Amniotic epithelial cell (primary cell): Measurements from ENCODE around the gene RNF220.

Source experiments
- DNase-seq: peaks from one replicate; pipeline ENCODE4 v3.0.0-alpha.2; 2010; ENCODE audit warnings: low read depth

RNF220 gene

DNA sequence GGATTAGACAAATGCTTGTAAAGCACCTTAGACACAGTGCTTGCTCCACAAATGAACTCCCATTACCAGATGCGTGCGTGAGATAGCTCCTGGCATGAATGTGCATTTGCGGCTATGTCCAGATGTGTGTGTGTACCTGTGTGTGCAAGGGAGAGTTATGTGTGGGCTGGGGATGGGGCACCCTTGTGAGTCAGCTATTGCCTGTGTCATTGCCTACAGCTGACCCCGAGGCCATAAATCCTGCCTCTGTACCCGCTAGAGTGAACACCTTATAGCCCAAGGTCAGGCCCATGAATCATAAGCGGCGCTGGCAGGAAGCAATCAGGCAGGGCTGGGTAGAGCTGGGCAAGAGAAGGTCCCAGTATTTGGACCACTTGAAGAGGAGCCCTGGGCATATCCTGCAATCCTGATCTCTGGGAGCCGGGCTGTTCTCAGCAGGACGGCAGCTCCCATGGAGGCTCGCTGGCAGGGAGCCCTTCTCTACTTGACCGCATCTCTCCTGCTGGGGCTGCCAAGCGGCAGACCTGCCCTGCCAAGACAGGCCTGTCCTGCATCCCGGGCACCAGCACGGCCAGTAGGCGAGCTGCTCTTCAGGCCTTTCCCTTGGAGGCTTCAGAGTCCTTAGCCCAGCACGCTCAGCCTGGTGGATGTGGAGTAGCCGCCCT is 182.9 kb downstream of the RNF220 start:
- no peak for DNase-seq

DNA sequence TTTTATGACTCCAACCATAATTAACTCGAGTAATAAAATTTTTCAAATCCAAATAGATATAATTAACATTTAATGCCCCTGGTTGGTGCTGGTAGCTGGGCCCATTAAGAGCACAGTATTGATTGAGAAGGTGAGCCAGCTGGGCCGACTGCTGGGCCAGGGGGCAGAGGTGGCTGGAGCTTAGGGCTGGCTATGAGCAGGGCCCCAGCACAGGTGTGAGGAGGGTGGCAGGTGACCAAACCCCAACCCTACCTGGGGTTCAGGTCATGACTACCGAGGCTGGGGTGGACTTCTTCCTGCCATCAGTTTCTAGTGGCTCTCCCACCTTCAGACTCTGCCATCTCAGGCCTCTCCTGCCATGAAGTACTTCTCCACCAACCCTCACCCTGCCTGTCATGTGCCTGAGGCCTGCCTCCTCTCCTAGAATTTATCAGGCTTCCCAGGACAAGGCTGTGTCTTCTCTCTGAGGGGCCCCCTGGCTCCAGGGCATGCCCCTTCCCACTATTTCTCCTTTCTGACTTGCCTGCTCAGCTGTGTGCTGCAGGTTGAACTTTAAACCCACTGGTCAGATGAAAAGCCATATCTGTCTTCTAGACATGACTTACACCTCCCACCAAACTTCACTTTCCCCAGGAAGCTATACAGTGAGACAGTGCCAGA is 183.6 kb downstream of the RNF220 start:
- no peak for DNase-seq

DNA sequence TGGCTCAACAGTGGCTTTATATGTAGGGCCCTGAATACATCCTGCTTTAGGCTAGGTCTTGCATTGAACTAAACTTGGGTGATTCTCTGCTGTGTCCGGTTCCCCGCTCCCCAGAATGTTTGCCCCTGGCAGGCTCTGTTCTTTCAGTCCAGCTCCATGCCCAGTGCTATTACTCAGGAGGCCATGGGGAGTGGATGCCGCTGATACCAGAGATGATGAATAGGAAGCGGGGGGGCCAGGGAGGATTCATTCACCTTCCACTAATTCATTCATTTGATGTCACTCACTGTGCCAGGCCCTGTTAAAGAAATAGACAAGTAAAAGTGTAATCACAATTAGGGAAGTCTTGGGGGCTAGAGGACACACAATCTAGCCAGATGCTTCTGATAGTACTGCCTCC is 185.4 kb downstream of the RNF220 start:
- DNase-seq = no peak

DNA sequence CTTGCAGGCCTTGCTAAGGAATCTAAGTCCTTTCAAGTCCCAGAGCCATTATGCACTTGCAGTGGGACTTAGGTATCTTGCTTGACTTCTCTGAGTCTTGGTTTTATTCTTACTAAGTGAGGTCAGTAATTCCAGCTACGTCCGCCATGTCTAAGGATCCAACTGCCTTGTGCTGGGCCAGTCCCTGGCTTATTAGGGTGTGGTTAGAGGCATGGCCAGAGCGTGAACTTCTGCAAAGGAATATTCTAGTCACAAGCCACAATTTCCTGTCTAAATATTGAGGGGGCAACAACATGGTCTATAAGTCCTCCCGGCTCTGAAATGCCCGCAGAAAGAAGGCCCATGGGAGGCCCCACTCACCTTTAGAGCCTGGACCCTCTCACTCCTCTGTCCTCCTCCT is 186.3 kb downstream of the RNF220 start:
- no peak for DNase-seq

DNA sequence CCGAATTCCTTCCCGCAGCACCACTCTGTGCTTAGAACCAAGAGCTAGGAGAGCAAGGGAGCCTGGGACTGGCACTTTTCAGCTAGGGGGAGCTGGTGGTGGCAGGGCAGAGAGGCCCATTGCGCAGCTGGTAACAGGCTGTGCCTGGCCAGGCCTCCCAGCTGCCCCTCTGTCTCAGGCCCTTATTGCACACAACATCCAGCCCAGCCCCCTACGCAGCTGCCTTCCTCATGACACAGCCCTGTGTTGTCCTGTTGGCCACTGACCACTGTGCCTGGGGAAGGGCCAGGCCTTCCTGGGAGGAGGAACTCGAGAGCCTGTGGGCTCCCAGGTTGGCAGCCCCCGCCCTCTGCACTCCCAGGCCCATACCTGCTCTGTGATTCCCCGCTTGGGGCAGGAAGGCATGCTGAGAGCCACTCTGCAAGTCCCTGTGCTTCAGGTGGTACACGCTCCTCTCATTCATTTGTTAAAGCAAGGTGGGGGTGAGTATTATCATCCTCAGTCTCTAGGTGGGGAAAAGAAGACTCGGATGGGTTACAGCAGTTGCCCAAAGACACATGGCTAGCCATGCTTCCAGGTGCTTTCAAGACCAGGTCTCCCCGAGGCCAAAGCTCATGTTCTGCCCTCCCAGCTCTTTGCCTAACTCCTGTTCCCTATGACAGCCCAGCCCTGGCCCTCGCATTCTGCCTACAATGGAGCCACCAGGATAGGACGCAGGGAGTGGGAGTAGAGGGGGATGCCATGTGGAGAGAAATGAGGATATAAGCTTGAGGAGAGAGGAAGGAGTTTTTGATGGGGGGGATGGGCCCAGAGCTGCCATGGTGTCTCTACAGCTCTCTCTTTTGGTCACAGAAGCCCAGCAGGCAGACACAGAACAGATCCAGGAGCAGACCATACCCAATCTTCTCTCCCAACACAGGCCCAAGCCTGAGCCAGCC is 187.4 kb downstream of the RNF220 start:
- DNase-seq = peak; percentile 22

DNA sequence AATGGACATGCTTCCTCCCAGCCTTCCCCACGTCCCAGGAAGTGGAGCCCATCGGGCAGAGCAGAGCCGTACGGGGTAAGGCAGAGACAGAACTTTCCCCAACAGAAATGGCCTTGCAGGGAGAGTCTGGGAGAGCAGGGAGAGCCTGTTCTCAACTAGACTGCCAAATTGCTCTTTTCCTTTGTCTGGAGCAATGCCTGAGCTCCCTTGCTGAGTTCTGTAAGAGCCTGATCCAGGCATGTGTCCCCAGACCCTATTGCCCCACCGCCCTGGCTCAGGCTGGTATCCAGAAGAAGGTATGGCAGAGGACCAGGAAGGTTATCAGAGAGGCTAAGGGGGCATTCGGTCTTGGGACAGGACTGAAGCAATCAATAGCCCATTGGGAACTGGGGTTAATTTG is 189.3 kb downstream of the RNF220 start:
- no peak for DNase-seq

DNA sequence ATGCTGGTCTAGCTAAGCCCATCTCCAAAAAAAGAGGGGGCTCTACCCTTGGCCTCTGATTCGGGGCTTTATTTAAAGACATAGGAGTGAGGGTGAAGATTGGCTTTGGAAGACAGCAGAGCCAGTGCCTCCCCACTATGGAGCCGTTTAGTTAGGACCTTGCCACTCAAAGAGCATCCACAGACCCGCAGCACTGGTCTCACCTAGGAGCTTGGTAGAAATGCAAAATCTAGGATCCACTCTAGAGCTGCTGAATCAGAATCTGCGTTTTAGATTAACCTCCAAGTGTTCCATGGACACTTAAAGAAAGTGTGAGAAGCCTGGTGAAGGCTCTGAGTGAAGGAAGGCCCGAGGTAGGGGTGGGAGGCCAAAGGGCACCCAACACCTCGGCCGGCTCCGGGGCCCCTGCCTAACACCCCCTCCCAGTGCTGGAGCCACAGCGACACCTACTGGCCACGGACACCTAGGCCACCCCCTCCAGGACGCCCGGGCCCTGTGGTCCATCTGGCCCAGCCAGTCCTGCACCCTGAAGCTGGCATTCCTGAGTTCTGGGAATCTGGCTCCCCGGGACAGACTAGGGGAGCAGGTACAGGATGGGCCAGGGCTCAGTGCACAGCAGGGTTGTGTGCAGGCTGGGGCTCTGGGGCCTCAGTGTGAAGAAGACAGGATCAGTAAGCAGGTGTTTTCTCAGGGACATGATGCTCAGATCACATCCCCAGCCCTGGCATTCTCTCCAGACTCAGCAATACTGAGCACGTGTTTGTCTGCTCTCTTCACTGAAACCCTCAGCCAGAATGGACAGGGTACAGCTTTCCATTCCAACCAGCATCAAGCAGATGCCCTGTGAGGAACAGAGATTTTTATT is 190.0 kb downstream of the RNF220 start:
- no peak for DNase-seq

DNA sequence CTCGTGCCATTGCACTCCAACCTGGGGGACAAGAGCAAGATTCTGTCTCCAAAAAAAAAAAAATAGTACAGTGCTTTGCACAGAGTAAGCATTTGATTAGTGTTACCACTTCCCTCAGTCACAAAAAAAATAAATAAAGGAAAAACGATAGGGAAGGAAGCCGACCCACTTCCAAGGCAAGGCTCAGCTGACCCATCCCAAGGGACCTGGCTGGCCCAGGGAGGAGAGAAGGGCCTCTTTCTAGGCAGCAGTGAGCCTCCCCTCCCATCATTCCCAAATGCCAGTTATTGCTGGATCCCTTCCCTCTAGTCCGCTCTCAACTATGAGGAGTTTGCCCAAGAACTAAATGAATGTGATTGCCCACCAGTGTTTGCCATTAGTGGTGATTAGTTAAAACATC is 191.5 kb downstream of the RNF220 start:
- DNase-seq = no peak

DNA sequence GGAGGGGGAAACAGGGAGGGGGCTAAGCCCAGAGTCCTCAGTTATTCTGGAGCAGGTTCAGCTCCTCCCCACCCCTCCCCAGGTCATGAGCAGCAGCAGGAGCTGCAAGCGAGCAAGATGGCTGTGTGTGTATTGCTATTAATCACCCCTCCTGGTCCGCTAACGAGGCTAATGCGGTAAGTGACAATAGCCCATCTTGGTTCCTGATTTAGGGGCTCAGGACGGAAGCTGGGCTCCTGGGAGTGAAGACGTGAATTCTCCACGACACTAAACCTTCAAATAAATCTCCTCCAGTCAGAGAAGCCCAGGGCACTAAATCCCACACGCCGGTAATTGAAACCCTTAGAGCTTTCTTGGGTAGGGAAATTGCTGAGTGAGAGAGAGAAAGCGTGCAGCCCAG is 193.1 kb downstream of the RNF220 start:
- no peak for DNase-seq

DNA sequence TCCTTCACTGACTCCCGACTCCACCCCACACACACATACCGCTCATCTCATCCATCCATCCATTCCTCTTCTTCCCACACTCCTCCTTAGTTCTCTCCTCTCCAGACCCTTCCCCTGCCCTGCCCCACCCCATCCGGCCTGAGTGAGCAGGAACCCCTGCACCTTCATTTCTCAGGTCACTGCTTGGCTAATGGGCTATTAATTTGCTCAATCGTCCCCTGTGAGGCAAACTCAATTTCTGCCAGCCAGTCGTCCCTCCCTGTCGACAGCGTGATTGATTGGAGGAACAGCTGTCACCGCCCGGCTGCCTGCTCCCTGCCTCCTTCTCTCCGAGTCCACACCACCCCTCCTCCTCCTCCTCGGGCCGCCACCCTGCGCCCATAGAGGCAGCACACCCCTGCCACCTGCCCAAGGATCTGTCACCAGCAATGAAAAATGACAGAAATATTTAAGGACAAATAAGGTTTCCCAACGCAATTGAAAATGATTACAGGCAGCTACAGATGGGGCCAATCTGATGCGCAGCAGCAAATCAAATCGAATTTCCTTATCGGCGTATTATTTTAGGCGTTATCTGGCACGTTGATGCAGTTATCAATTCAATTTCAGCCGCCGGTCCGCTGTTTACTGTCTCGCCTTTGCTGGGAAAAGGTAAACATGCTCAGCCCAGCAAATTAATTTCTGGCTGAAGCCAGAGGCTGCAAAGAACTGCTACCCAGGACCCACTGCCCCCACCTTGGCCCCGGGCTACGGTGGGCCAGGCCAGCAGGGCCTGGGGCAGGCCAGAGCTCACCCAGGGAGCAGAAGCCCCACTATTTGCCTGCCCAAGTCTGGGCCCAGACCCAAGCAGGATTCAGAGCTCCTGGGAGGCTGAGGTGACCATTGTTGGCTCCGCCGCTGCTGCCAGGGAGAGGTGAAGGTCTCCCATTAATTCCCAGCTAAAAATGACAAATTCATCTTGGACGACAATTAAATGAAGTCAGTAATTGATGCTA is 197.9 kb downstream of the RNF220 start:
- no peak for DNase-seq

DNA sequence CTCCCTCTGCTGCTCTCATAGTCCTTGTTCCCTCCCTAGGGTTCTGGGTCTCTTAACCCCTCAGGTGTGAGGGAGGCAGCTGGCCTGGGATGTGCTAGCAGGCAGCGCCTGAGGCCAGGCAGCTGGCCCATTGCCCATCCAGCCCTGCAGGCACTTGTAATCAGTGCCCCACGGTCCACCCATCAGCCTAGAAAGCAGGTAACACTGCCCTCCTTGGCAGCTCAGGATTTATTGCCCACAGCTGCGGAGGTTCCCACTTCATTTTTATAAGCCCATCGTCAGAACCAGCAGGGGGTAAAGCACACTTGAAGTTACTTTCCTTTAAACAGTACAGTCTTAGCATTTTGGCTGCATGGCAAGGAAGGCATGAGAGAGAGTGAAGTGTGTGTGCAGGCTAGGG is 198.7 kb downstream of the RNF220 start:
- DNase-seq = no peak

DNA sequence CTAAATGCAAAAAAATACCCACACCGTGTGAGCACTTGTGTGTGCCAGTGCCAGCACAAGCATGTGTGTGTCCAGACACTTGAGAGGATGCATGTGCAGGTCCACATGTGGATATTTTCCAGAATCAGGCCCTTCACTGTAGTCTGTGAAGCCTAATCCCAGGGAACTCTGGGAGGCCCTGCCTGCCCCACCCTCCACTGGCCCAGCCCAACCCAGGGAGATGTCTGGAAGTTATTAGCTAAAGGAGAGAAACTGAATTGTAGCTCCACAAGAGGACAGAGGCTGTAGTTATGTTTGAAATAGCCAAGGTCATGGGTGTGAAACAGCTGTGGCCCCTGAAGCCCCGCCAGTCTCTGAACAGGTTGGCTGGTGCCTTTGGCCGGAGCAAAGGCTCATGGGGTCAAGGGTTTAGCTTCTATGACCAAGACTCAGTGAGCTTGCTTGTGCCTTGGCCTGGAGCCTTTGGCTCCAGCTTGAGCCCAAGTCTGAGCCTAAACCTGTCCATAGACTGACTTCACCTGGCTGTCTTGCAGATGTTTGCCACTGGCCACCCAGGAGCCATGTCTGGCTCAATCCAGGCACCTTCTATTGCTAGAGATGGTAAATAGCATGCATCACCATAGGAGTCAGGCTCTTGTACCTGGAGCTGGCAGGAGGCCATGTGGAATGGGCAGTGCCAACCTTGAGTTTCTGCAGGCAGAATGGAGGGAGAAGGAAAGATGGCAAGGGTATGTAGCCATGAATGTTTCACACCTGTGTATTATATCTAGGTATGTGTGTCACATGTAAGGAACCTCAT is 199.3 kb downstream of the RNF220 start:
- DNase-seq = no peak

DNA sequence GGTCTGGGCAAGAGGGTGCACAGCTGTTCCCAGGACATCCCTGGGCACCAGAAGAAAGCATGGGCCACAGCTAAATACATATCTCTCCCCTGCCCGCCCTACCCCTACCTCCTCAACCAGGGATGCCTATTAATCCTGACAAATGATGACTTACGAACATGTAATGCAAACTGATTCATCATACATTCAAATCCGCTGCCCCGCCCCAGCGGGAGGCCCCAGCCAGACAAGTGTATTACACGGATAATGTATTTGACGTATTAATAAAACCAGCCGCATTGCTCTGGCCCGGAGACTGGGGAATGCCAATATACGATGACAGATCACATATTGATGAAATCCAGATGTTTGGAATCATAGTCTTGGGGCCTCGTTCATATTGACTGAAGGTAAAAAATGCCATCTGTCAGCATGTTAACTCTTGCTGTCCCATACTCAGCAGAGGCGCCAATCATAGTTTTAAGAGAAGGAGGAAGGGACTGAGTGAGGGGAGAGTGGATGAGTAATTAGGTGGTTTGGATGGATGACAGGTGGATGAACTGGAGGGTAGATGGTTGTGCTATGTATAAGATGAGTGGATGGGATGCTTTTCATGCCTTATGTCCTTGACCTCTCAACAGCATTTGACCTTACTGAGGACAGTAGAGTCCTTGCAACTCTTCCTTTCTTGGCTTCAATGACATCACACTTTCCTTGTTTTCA is 201.0 kb downstream of the RNF220 start:
- no peak for DNase-seq

DNA sequence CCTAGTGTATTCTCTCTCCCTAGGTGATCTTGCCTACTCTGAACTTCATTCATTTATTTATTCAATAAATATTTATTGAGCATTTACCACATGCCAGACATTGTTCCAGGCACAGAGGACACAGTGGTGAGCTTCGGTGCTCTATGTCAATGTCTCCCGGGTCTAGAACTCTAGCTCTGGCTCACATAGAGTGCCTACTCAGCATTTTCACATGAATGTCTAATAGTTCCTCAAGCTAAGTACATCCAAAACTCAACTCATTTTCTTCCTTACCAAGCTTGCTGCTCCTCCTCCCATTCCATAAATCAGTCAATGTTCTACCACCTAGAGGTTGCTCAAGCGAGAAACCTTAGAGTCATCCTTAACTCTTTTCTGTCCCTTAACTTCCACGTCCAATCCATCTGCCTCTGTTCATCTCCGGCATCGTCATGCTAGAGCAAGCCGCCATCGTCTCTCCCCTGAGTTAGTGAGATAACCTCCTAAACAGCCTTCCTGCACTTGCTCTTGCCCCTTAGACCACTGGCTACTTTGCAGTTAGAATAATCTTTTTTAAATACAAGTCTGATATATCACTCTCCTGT is 201.7 kb downstream of the RNF220 start:
- DNase-seq = no peak

DNA sequence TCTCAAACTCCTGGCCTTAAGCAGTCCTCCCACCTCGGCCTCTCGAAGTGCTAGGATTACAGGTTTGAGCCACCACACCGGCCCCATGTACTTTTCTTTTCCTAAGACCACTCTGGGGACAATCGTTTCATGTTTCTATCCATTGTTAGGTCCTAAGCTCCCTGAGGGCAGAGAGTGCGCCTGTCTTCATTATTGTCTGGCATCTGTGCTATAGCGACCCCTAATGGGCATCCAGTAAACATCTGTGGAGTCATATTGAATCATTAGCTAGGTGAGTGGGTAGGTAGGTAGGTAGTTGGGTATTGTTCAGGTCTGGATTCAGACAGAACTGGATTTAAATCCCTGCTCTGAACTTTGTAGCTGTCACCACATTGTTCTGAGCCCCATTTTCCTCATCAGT is 203.1 kb downstream of the RNF220 start:
- DNase-seq = no peak

DNA sequence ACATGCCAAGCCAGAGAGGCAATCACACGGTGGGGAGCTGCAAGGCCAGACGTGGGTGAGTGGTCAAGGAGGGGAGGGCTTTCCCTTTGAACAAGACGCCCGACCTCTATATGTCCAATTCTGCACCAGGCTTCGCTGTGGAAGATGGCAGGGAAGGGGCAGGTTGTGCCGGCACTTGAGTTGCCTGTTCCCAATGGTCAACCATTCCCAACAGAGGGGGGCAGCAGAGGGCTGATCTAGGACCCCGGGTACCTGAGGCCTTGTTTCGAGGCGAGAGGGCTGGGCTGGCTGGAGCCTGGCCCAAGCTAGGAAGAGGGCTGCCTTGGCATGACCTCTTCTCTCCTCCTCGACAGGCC is 204.3 kb downstream of the RNF220 start:
- DNase-seq = peak; percentile 44

DNA sequence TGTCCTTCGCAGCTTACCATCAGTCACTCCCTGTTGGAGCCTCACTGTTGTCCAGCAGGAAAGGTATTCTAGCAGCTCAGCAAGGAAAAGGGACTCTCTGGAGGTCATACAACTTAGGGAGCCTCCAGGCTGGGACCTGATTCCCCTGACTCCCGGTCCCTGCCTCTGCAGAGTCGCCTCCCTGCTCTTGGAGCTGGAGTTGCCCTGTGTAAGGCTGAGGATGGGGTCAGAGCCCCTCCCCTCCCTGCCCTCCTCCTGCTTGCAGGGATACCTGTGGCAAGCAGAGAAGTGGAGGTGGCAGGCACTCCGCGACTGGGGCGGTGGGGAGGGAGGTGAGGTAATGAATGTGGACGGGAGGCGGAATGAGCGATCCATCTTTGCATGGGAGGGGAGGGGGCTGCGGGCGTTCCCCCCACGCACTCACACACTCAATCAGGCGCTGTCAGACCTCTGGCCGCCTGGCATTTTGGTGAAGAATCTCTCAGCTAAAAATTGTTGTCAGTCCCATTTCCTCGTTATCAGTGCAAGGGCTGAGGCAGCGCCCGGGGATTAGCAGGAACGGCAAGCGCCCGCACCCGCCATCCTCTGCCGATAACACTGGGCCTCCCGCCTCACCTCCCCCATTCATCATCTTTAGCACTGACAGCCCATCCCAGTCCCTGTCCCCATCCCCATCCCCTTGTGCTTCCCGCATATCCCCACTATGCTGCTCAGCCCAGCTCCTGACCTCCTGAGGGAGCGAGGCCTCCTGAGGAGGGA is 204.9 kb downstream of the RNF220 start:
- no peak for DNase-seq

DNA sequence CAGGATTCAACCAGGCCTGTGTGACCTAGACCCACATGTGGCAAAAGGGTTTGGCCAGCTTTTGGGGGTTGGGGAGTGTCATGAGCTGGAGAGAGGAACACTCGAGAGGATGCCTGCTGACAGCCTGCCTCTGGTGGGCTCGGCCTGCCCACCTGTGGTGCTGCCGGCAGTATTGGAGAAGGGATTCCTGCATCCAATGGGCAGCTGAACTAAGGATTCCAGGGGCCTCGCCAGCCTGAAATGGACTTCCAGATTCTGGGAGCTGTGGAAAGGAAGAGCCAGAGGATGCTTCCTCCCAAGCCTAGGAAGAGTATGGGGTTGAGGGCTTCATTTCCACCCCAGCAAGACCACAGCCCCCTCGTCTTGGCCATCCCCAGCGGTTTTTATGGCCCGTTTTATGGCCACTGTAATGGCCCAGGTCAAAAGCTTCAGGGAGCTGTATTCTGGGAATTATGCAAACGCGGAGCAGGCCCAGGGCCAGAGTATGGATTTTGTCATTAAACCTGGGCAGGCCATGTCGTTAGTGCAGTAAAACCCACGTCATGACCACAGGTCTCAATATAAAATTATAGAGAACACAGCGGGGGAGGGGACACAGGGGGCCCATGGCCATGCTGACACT is 205.6 kb downstream of the RNF220 start:
- no peak for DNase-seq
